GM21526 (cell line): ENCODE results near the gene CLEC3A.
"Not testable (repeated sequence)": the region's sequence is repeated elsewhere in the genome, so short reads cannot be mapped to it uniquely, and the experiment has no call there.

Experiments used
- ATAC-seq: cut with Tn5 transposase; IDR thresholded peaks from one replicate; pipeline ENCODE4 v1.9.1; 2021; ENCODE audit warnings: moderate library complexity; ENCODE audit not compliant: unreplicated experiment, low FRiP score

Gene CLEC3A

GRCh38 chr16:78025631-78026030 is 3.3 kb downstream of the CLEC3A start:
- ATAC-seq, result no peak

- ATAC-seq, result no peak
Observed at GRCh38 chr16:78028018-78028417, 5.7 kb downstream of the CLEC3A start.

GRCh38 chr16:78034530-78034929 is 12.2 kb downstream of the CLEC3A start:
- ATAC-seq, result no peak

GRCh38 chr16:78035012-78035411 is 12.7 kb downstream of the CLEC3A start:
- ATAC-seq, result no peak

- ATAC-seq, result no peak
Observed at GRCh38 chr16:78040396-78040795, 18.0 kb downstream of the CLEC3A start.

GRCh38 chr16:78045865-78046581 is 23.7 kb downstream of the CLEC3A start:
- ATAC-seq, result no peak

- no peak for ATAC-seq
Observed at GRCh38 chr16:78048319-78048718, 26.0 kb downstream of the CLEC3A start.

GRCh38 chr16:78050734-78051400 is 28.5 kb downstream of the CLEC3A start:
- ATAC-seq, result no peak

GRCh38 chr16:78057803-78058564 is 35.6 kb downstream of the CLEC3A start:
- ATAC-seq, result no peak

GRCh38 chr16:78059806-78060205 is 37.5 kb downstream of the CLEC3A start:
- ATAC-seq, result not testable (repeated sequence)

- ATAC-seq, result no peak
Observed at GRCh38 chr16:78060295-78060694, 37.9 kb downstream of the CLEC3A start.

GRCh38 chr16:78060809-78061208 is 38.5 kb downstream of the CLEC3A start:
- no peak for ATAC-seq

GRCh38 chr16:78065319-78065718 is 43.0 kb downstream of the CLEC3A start:
- no peak for ATAC-seq

GRCh38 chr16:78069913-78070312 is 47.6 kb downstream of the CLEC3A start:
- ATAC-seq, result no peak

- no peak for ATAC-seq
Observed at GRCh38 chr16:78072275-78072674, 49.9 kb downstream of the CLEC3A start.

GRCh38 chr16:78075800-78076199 is 53.5 kb downstream of the CLEC3A start:
- no peak for ATAC-seq

GRCh38 chr16:78081341-78081740 is 59.0 kb downstream of the CLEC3A start:
- no peak for ATAC-seq
